PC-3 (cell line): ENCODE data around the gene PHEX. TPM values are rescaled to one million over a fixed set of nuclear protein-coding genes. Genes with fewer than 3 reads are reported as not detected.

ENCODE experiments used
- ATAC-seq: fragments of 200-7000 bp; cut with Tn5 transposase; 2 replicates; pipeline ENCODE4 v1.9.1; 2020; ENCODE audit warnings: mild to moderate bottlenecking, moderate library complexity
- BruUV-seq: library from RNA; stranded (reverse); fragments of 400-500 nt; replicated peaks from 2 replicates; lab custom pipeline; 2021; lab: Mats Ljungman, UMichigan
- CTCF ChIA-PET: fragments of 300-600 bp; sonication (Branson Sonifier 250); formaldehyde crosslinking; loops from one replicate; lab custom pipeline; 2022; ENCODE audit warnings: antibody characterized with exemption; lab: Charles Lee
- POLR2A ChIA-PET: fragments of 300-600 bp; sonication (Branson Sonifier 250); formaldehyde crosslinking; loops from one replicate; lab custom pipeline; 2022; ENCODE audit warnings: antibody characterized with exemption; ENCODE audit not compliant: unreplicated experiment; lab: Charles Lee
- DNase-seq: peaks from one replicate; pipeline ENCODE4 v3.0.0-alpha.2; 2015
- H2AFZ ChIP-seq: fragments of 300-600 bp; sonication (generic); 2 replicates; pipeline ENCODE4 v1.6.0; 2016; ENCODE audit warnings: antibody characterized with exemption, low read length
- H3F3A ChIP-seq: fragments of 300-600 bp; sonication (generic); one replicate; pipeline ENCODE4 v1.6.0; 2017; ENCODE audit warnings: antibody characterized with exemption, low read length, control low read depth, mild to moderate bottlenecking; ENCODE audit not compliant: unreplicated experiment
- H3K27ac ChIP-seq: fragments of 300-600 bp; sonication (generic); 2 replicates; pipeline ENCODE4 v1.5.1; 2016; ENCODE audit warnings: mild to moderate bottlenecking, low read length
- H3K27me3 ChIP-seq: fragments of 300-600 bp; sonication (generic); 2 replicates; pipeline ENCODE4 v1.6.1; 2016; ENCODE audit warnings: low read length, mixed read lengths
- H3K36me3 ChIP-seq: fragments of 300-600 bp; sonication (generic); 2 replicates; pipeline ENCODE4 v1.6.1; 2016; ENCODE audit warnings: low read depth, mixed run types, low read length, mixed read lengths
- H3K4me1 ChIP-seq: fragments of 300-600 bp; sonication (generic); 2 replicates; pipeline ENCODE4 v1.5.1; 2016; ENCODE audit warnings: low read length; ENCODE audit not compliant: insufficient read depth
- H3K4me2 ChIP-seq: fragments of 300-600 bp; sonication (generic); 2 replicates; pipeline ENCODE4 v1.6.0; 2016; ENCODE audit warnings: low read length
- H3K4me3 ChIP-seq: fragments of 300-600 bp; sonication (generic); 2 replicates; pipeline ENCODE4 v1.5.1; 2016; ENCODE audit warnings: mild to moderate bottlenecking, low read length, mixed read lengths
- H3K79me2 ChIP-seq: fragments of 300-600 bp; sonication (generic); 2 replicates; pipeline ENCODE4 v1.6.1; 2017; ENCODE audit warnings: low read length, mixed read lengths
- H3K9ac ChIP-seq: fragments of 300-600 bp; sonication (generic); 2 replicates; pipeline ENCODE4 v1.6.0; 2016; ENCODE audit warnings: mild to moderate bottlenecking, low read length
- H3K9me2 ChIP-seq: fragments of 300-600 bp; sonication (generic); replicated peaks from 2 replicates; pipeline ENCODE4 v1.6.1; 2016; ENCODE audit warnings: mixed run types, low read length, mixed read lengths
- H3K9me3 ChIP-seq: fragments of 300-600 bp; sonication (generic); 2 replicates; pipeline ENCODE4 v1.6.1; 2016; ENCODE audit warnings: low read length, mixed read lengths
- H4K20me1 ChIP-seq: fragments of 300-600 bp; sonication (generic); 2 replicates; pipeline ENCODE4 v1.6.1; 2016; ENCODE audit warnings: low read length, mixed read lengths
- EZH2 ChIP-seq: fragments of 300-600 bp; sonication (generic); IDR thresholded peaks from one replicate; pipeline ENCODE4 v1.6.1; 2017; ENCODE audit warnings: antibody characterized with exemption, mild to moderate bottlenecking, low read length; ENCODE audit not compliant: unreplicated experiment
- EZH2phosphoT487 ChIP-seq: fragments of 300-600 bp; sonication (generic); IDR thresholded peaks from 2 replicates; pipeline ENCODE4 v1.6.1; 2018; ENCODE audit warnings: mild to moderate bottlenecking, antibody characterized with exemption, low read length, borderline replicate concordance
- intact Hi-C: fragments of 100-400 bp; cut with micrococcal nuclease; formaldehyde crosslinking; loops from 2 replicates; pipeline ENCODE4 v1.9.0; 2023
- total RNA-seq: library from RNA; depleted of rRNA; stranded (reverse); fragments of >200 nt; gene quantifications from 2 replicates; pipeline ENCODE4 v1.2.3, GENCODE V29; 2014
- TF ChIP-seq, protein P1 (sequence below): fragments of 300-600 bp; sonication (generic); conservative IDR thresholded peaks from 2 replicates; pipeline ENCODE4 v1.5.1; 2017; ENCODE audit warnings: antibody characterized with exemption, low read depth, mild to moderate bottlenecking, low read length

The PHEX gene
- total RNA-seq, 1 experiment from 2014 or later, result 0.62 TPM

DNA sequence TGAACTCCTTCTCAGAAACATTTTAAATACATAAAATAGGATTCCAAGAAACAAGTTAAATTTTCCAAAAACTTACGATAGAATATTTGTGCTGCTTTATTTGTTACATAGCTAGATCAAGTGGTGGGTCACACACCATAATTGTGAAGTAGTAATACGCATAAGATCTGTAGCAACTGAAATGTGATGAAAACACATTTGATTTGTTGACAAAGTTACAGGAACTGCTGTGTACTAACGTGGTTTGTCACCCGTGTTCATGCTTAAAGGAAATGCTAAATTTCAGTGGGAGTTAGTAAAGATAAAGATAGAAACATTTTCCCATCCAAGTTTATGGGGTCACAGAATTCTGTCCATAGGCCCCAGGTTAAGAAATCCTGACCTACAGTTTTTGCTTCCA, 34.1 kb upstream of the PHEX start:
- H2AFZ ChIP-seq, result no peak overlapping the region
- H3K9me3 ChIP-seq, result no peaks in the 10 kb centered on the region
- intact Hi-C loops, result no loop called here
- H3K27ac ChIP-seq, result no peak overlapping the region
- H4K20me1 ChIP-seq, result no peaks in the 10 kb centered on the region
- no peaks in the 10 kb centered on the region for H3F3A ChIP-seq
- CTCF ChIA-PET, result no interaction called here
- no peak overlapping the region for H3K4me2 ChIP-seq
- peaks cover 3% of the 10 kb centered on the region; the same call in 1 of the 2 replicates for H3K36me3 ChIP-seq
- TF ChIP-seq EZH2phosphoT487, result no peak
- TF ChIP-seq EZH2, result no peak
- TF ChIP-seq, protein P1, sequence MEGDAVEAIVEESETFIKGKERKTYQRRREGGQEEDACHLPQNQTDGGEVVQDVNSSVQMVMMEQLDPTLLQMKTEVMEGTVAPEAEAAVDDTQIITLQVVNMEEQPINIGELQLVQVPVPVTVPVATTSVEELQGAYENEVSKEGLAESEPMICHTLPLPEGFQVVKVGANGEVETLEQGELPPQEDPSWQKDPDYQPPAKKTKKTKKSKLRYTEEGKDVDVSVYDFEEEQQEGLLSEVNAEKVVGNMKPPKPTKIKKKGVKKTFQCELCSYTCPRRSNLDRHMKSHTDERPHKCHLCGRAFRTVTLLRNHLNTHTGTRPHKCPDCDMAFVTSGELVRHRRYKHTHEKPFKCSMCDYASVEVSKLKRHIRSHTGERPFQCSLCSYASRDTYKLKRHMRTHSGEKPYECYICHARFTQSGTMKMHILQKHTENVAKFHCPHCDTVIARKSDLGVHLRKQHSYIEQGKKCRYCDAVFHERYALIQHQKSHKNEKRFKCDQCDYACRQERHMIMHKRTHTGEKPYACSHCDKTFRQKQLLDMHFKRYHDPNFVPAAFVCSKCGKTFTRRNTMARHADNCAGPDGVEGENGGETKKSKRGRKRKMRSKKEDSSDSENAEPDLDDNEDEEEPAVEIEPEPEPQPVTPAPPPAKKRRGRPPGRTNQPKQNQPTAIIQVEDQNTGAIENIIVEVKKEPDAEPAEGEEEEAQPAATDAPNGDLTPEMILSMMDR, result no peak
- no peak for ATAC-seq
- H3K9me2 ChIP-seq, result no peaks in the 10 kb centered on the region
- H3K4me1 ChIP-seq, result no peaks in the 10 kb centered on the region
- no peak overlapping the region for H3K9ac ChIP-seq
- BruUV-seq, result no TSS peak
- no peak for DNase-seq
- H3K4me3 ChIP-seq, result no peak overlapping the region
- H3K27me3 ChIP-seq, result no peaks in the 10 kb centered on the region
- POLR2A ChIA-PET, result no interaction called here
- no peaks in the 10 kb centered on the region for H3K79me2 ChIP-seq

DNA sequence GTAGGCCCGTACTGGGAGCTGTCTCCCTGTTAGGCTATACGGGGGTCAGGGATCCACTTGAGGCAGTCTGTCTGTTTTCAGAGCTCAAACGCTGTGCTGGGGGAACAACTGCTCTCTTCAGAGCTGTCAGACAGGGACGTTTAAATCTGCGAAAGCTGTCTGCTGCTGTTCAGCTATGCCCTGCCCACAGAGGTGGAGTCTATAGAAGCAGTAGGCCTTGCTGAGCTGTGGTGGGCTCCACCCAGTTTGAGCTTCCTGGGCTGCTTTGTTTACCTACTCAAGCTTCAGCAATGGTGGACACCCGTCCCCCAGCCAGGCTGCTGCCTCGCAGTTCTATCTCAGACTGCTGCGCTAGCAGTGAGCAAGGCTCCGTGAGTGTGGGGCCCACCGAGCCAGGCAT, 27.3 kb upstream of the PHEX start:
- ATAC-seq, result no peak
- intact Hi-C loops, result no loop called here
- Histone ChIP-seq H3K9me3 (no peaks in the 10 kb centered on the region), H3K4me1 (no peaks in the 10 kb centered on the region), H3K27me3 (no peaks in the 10 kb centered on the region), H3K79me2 (no peaks in the 10 kb centered on the region), H4K20me1 (no peaks in the 10 kb centered on the region), H3K36me3 (no peaks in the 10 kb centered on the region; the same call in 1 of the 2 replicates), H3K9ac (no peak overlapping the region), H3K9me2 (no peaks in the 10 kb centered on the region), H3K4me2 (no peak overlapping the region), H3F3A (no peaks in the 10 kb centered on the region), H3K4me3 (no peak overlapping the region), H3K27ac (no peak overlapping the region), H2AFZ (no peak overlapping the region)
- TF ChIP-seq EZH2 (no peak), EZH2phosphoT487 (no peak)
- TF ChIP-seq, protein P1, result no peak
- DNase-seq, result no peak
- POLR2A ChIA-PET, result no interaction called here
- CTCF ChIA-PET, result no interaction called here
- no TSS peak for BruUV-seq

DNA sequence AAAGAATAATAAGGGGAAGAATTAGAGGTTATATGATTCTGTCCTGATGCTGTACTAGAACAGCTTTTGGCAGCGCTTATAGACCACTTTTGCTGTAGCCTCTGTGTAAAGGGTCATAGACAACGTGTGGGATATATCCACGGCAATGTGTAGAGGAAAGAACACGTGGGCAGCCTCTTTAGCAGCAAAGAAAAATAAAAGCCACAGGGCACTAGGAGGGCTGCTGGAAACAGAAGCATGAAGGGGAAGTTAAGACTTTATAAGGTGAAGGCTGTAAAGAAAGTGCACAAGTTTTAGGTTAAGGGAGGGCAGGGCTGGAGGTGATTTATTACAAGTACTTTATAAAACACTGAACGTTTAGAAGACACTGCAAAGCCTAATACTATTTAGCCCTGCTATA, 20.1 kb upstream of the PHEX start:
- intact Hi-C loops, result no loop called here
- no peak for DNase-seq
- no peaks in the 10 kb centered on the region for H3K9me2 ChIP-seq
- BruUV-seq, result no TSS peak
- no peaks in the 10 kb centered on the region for H3K79me2 ChIP-seq
- no peaks in the 10 kb centered on the region for H3K9me3 ChIP-seq
- TF ChIP-seq, protein P1, result no peak
- TF ChIP-seq EZH2, result no peak
- no peak for TF ChIP-seq EZH2phosphoT487
- H3K36me3 ChIP-seq, result no peaks in the 10 kb centered on the region
- H3K4me3 ChIP-seq, result no peak overlapping the region
- H3F3A ChIP-seq, result no peaks in the 10 kb centered on the region
- ATAC-seq, result no peak
- no peak overlapping the region for H3K27ac ChIP-seq
- no peak overlapping the region for H3K4me2 ChIP-seq
- POLR2A ChIA-PET, result no interaction called here
- CTCF ChIA-PET, result no interaction called here
- no peaks in the 10 kb centered on the region for H3K27me3 ChIP-seq
- no peak overlapping the region for H3K9ac ChIP-seq
- H3K4me1 ChIP-seq, result no peaks in the 10 kb centered on the region
- no peaks in the 10 kb centered on the region for H4K20me1 ChIP-seq
- H2AFZ ChIP-seq, result no peak overlapping the region
